Islet of Langerhans (tissue), 1 donor: Measurements from ENCODE around the gene POLR1C.
"Not testable (repeated sequence)": the region's sequence is repeated elsewhere in the genome, so short reads cannot be mapped to it uniquely, and the experiment has no call there.

ENCODE experiments used
- FAIRE-seq: peaks from one replicate; lab custom pipeline; 2011; peaks lifted over from hg19 to GRCh38; lab: Jason Lieb, UNC

The POLR1C gene

GRCh38 chr6:43493230-43493629 lies 23.7 kb upstream of the POLR1C start:
- FAIRE-seq: no peak

- no peak for FAIRE-seq
These were observed 23.1 kb upstream of the POLR1C start for GRCh38 chr6:43493833-43494232.

GRCh38 chr6:43494321-43494720 lies 22.6 kb upstream of the POLR1C start:
- FAIRE-seq: no peak

- no peak for FAIRE-seq
These were observed 22.1 kb upstream of the POLR1C start for GRCh38 chr6:43494766-43495165.

GRCh38 chr6:43495409-43495941 lies 21.4 kb upstream of the POLR1C start:
- FAIRE-seq: no peak

- FAIRE-seq: no peak
These were observed 20.3 kb upstream of the POLR1C start for GRCh38 chr6:43496370-43497128.

- no peak for FAIRE-seq
These were observed 19.8 kb upstream of the POLR1C start for GRCh38 chr6:43497129-43497396.

GRCh38 chr6:43497689-43498088 lies 19.2 kb upstream of the POLR1C start:
- no peak for FAIRE-seq

GRCh38 chr6:43498291-43498690 lies 18.6 kb upstream of the POLR1C start:
- not testable (repeated sequence) for FAIRE-seq

- no peak for FAIRE-seq
These were observed 17.7 kb upstream of the POLR1C start for GRCh38 chr6:43499028-43499815.

- no peak for FAIRE-seq
These were observed 16.0 kb upstream of the POLR1C start for GRCh38 chr6:43500921-43501320.

GRCh38 chr6:43502666-43503065 lies 14.2 kb upstream of the POLR1C start:
- no peak for FAIRE-seq

- FAIRE-seq: no peak
These were observed 13.4 kb upstream of the POLR1C start for GRCh38 chr6:43503443-43503842.

GRCh38 chr6:43504756-43505593 lies 11.9 kb upstream of the POLR1C start:
- no peak for FAIRE-seq

- FAIRE-seq: no peak
These were observed 11.2 kb upstream of the POLR1C start for GRCh38 chr6:43505718-43506117.

GRCh38 chr6:43506171-43506570 lies 10.7 kb upstream of the POLR1C start:
- FAIRE-seq: no peak

GRCh38 chr6:43506667-43507471 lies 10.0 kb upstream of the POLR1C start:
- FAIRE-seq: no peak

- FAIRE-seq: no peak
These were observed 8.3 kb upstream of the POLR1C start for GRCh38 chr6:43508481-43509141.

- no peak for FAIRE-seq
These were observed 7.5 kb upstream of the POLR1C start for GRCh38 chr6:43509142-43509983.
